DOHH2 (cell line): Measurements from ENCODE around the gene TNFSF8.

Source experiments
- CTCF ChIP-seq: fragments of 200-600 bp; sonication (generic); IDR thresholded peaks from one replicate; pipeline ENCODE4 v1.5.1; 2014; ENCODE audit warnings: antibody characterized with exemption, mild to moderate bottlenecking, low read depth, low read length; ENCODE audit not compliant: poor library complexity, severe bottlenecking
- EZH2phosphoT487 ChIP-seq: fragments of 200-600 bp; sonication (generic); IDR thresholded peaks from 2 replicates; pipeline ENCODE4 v1.6.1; 2017; ENCODE audit warnings: borderline replicate concordance, mild to moderate bottlenecking, antibody characterized with exemption, low read length, moderate library complexity, mixed read lengths

DNA sequence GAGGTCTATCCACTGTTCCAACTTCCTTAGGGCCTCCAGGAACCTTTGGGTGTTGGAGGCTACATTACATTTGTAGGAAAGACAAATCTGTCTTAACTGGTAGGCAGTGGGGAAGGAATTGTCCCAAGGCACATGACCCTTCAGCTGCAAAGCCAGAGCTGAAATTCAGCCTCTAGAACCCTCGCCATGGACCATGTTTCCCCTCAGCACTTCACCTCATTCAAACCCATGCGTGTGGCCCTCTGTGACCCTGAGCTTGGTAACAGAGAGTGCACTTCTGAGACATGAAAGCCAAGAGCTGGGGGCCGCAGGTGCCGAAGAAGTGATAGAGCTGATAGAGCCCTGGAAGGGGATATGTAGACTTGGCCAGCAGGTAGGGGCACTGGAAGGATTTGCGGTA is 17.2 kb downstream of the TNFSF8 start:
- TF ChIP-seq CTCF = no peak
- no peak for TF ChIP-seq EZH2phosphoT487
